ENCODE results near the gene PRPF40A.

Gene PRPF40A

DNA sequence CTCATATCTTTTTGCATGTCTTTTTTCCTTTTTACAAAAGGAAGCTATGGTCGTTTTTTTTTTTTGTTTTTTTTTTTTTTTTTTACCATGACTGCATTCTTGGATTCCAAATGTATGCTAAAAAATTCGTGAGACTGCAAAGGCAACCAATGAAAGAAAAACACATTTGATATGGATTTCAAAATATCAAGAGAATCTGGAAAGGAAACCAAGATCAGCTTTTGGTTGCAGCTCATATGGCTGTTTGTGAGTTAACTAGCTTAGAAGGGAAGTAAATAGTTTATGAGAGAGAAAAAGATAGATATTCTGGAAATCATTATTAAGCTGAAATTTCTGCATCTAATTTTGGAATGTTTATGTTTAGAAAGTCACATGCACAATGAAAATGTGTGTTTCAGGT lies 110.3 kb downstream of the PRPF40A start:
- Histone ChIP-seq H2AFZ (ENCODE audit: low read depth, low read length) (no peak overlapping the region), H3K4me3 (ENCODE audit: low read depth in 1 of 2, low read length in 2 of 2) (no peak overlapping the region), H3K36me3 (ENCODE audit: insufficient read depth, low read length) (no peaks in the 10 kb centered on the region), H3K4me1 (ENCODE audit: insufficient read depth, low read length) (peaks cover 5% of the 10 kb centered on the region; the same call in 1 of the 2 replicates), H3K79me2 (ENCODE audit: insufficient read depth, low read length) (no peaks in the 10 kb centered on the region), H3K27ac (ENCODE audit: low read length) (no peak overlapping the region), H3K27me3 (ENCODE audit: insufficient read depth, low read length, poor library complexity) (no peaks in the 10 kb centered on the region), H3K4me2 (ENCODE audit: insufficient read depth, low read length) (no peak overlapping the region), H3K9ac (ENCODE audit: low read depth, low read length) (no peak overlapping the region), H3K9me3 (ENCODE audit: insufficient read depth, low read length, severe bottlenecking) (no peaks in the 10 kb centered on the region), H4K20me1 (ENCODE audit: insufficient read depth, low read length) (no peaks in the 10 kb centered on the region)
- TF ChIP-seq, protein P1, sequence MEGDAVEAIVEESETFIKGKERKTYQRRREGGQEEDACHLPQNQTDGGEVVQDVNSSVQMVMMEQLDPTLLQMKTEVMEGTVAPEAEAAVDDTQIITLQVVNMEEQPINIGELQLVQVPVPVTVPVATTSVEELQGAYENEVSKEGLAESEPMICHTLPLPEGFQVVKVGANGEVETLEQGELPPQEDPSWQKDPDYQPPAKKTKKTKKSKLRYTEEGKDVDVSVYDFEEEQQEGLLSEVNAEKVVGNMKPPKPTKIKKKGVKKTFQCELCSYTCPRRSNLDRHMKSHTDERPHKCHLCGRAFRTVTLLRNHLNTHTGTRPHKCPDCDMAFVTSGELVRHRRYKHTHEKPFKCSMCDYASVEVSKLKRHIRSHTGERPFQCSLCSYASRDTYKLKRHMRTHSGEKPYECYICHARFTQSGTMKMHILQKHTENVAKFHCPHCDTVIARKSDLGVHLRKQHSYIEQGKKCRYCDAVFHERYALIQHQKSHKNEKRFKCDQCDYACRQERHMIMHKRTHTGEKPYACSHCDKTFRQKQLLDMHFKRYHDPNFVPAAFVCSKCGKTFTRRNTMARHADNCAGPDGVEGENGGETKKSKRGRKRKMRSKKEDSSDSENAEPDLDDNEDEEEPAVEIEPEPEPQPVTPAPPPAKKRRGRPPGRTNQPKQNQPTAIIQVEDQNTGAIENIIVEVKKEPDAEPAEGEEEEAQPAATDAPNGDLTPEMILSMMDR (IDR thresholded peaks at IDR 0.05; ENCODE audit: borderline replicate concordance, extremely low read depth, low read length, poor library complexity, severe bottlenecking), result no peak
- TF ChIP-seq EZH2 (IDR thresholded peaks at IDR 0.05; ENCODE audit: borderline replicate concordance, low read depth, low read length, severe bottlenecking), result no peak
- ATAC-seq (ENCODE audit: insufficient read depth, low read depth), result no peak
- DNase-seq, result no peak

DNA sequence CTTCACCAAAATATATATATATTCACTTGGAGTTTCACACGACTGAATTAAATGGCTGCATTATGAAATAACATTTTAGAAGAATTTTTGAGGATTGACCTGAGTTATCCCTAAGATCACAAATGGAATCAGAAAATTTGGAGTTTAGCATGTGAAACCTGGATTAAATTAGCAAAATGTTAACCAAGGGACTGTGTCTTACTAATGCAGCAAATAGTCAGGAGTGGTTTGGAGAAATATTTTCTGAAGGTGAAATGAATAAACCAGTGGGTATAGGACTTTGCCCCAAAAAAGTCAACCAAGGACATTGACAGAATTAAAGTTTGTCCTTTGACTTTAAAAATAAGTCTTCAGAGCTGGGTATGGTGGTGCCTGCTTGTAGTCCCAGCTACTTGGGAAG lies 111.2 kb downstream of the PRPF40A start:
- H3K4me3 ChIP-seq (ENCODE audit: low read depth in 1 of 2, low read length in 2 of 2), result no peak overlapping the region
- no peaks in the 10 kb centered on the region for H3K79me2 ChIP-seq (ENCODE audit: insufficient read depth, low read length)
- H2AFZ ChIP-seq (ENCODE audit: low read depth, low read length), result no peak overlapping the region
- TF ChIP-seq, protein P1 (IDR thresholded peaks at IDR 0.05; ENCODE audit: borderline replicate concordance, extremely low read depth, low read length, poor library complexity, severe bottlenecking), result no peak
- no peak for TF ChIP-seq EZH2 (IDR thresholded peaks at IDR 0.05; ENCODE audit: borderline replicate concordance, low read depth, low read length, severe bottlenecking)
- no peaks in the 10 kb centered on the region for H4K20me1 ChIP-seq (ENCODE audit: insufficient read depth, low read length)
- H3K4me1 ChIP-seq (ENCODE audit: insufficient read depth, low read length), result peaks cover 5% of the 10 kb centered on the region; the same call in 1 of the 2 replicates
- H3K9ac ChIP-seq (ENCODE audit: low read depth, low read length), result no peak overlapping the region
- no peaks in the 10 kb centered on the region for H3K9me3 ChIP-seq (ENCODE audit: insufficient read depth, low read length, severe bottlenecking)
- no peaks in the 10 kb centered on the region for H3K27me3 ChIP-seq (ENCODE audit: insufficient read depth, low read length, poor library complexity)
- ATAC-seq (ENCODE audit: insufficient read depth, low read depth) (no peak), DNase-seq (no peak)
- H3K4me2 ChIP-seq (ENCODE audit: insufficient read depth, low read length), result no peak overlapping the region
- H3K27ac ChIP-seq (ENCODE audit: low read length), result no peak overlapping the region
- no peaks in the 10 kb centered on the region for H3K36me3 ChIP-seq (ENCODE audit: insufficient read depth, low read length)

DNA sequence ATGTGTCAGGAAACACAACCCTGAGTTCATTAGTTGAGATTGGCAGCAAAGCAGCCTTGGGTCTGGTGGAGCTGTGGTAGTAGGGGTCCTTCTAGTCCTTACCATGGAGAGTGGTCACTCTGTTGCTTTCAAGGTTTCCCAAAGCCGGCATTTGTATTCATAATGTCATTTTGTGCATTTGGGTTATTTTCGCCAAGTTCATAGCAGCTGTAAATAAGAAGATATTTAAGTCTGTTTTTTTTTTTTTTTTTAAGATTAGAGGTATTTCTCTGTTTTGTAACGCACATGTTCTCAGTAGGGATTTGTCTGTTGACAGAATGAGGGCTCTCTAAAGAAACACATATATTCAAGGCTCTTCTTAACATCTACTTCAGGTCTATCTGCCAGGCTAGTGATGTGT lies 114.1 kb downstream of the PRPF40A start:
- no peak overlapping the region for H3K27ac ChIP-seq (ENCODE audit: low read length)
- no peaks in the 10 kb centered on the region for H3K27me3 ChIP-seq (ENCODE audit: insufficient read depth, low read length, poor library complexity)
- H3K4me3 ChIP-seq (ENCODE audit: low read depth in 1 of 2, low read length in 2 of 2), result no peak overlapping the region
- H2AFZ ChIP-seq (ENCODE audit: low read depth, low read length), result no peak overlapping the region
- peaks cover 5% of the 10 kb centered on the region; the same call in 1 of the 2 replicates for H3K4me1 ChIP-seq (ENCODE audit: insufficient read depth, low read length)
- no peaks in the 10 kb centered on the region for H3K79me2 ChIP-seq (ENCODE audit: insufficient read depth, low read length)
- H3K4me2 ChIP-seq (ENCODE audit: insufficient read depth, low read length), result no peak overlapping the region
- no peak overlapping the region for H3K9ac ChIP-seq (ENCODE audit: low read depth, low read length)
- no peak for TF ChIP-seq EZH2 (IDR thresholded peaks at IDR 0.05; ENCODE audit: borderline replicate concordance, low read depth, low read length, severe bottlenecking)
- TF ChIP-seq, protein P1 (IDR thresholded peaks at IDR 0.05; ENCODE audit: borderline replicate concordance, extremely low read depth, low read length, poor library complexity, severe bottlenecking), result no peak
- ATAC-seq (ENCODE audit: insufficient read depth, low read depth) (no peak), DNase-seq (no peak)
- H4K20me1 ChIP-seq (ENCODE audit: insufficient read depth, low read length), result no peaks in the 10 kb centered on the region
- H3K9me3 ChIP-seq (ENCODE audit: insufficient read depth, low read length, severe bottlenecking), result no peaks in the 10 kb centered on the region
- no peaks in the 10 kb centered on the region for H3K36me3 ChIP-seq (ENCODE audit: insufficient read depth, low read length)

- H2AFZ ChIP-seq (ENCODE audit: low read depth, low read length), result no peak overlapping the region
- no peaks in the 10 kb centered on the region for H3K36me3 ChIP-seq (ENCODE audit: insufficient read depth, low read length)
- H3K79me2 ChIP-seq (ENCODE audit: insufficient read depth, low read length), result no peaks in the 10 kb centered on the region
- TF ChIP-seq, protein P1 (IDR thresholded peaks at IDR 0.05; ENCODE audit: borderline replicate concordance, extremely low read depth, low read length, poor library complexity, severe bottlenecking), result no peak
- no peak for TF ChIP-seq EZH2 (IDR thresholded peaks at IDR 0.05; ENCODE audit: borderline replicate concordance, low read depth, low read length, severe bottlenecking)
- H3K4me3 ChIP-seq (ENCODE audit: low read depth in 1 of 2, low read length in 2 of 2), result no peak overlapping the region
- no peak overlapping the region for H3K4me2 ChIP-seq (ENCODE audit: insufficient read depth, low read length)
- ATAC-seq (ENCODE audit: insufficient read depth, low read depth) (peak; percentile 64; the same call in 2 of the 3 replicates), DNase-seq (peak; percentile 7)
- no peak overlapping the region for H3K9ac ChIP-seq (ENCODE audit: low read depth, low read length)
- no peaks in the 10 kb centered on the region for H3K27me3 ChIP-seq (ENCODE audit: insufficient read depth, low read length, poor library complexity)
- no peak overlapping the region for H3K27ac ChIP-seq (ENCODE audit: low read length)
- H3K9me3 ChIP-seq (ENCODE audit: insufficient read depth, low read length, severe bottlenecking), result no peaks in the 10 kb centered on the region
- peaks cover 5% of the 10 kb centered on the region; the same call in 1 of the 2 replicates for H3K4me1 ChIP-seq (ENCODE audit: insufficient read depth, low read length)
- no peaks in the 10 kb centered on the region for H4K20me1 ChIP-seq (ENCODE audit: insufficient read depth, low read length)
Measured at GRCh38 chr2:152602750-152603149, 114.5 kb downstream of the PRPF40A start.
